Neuronal stem cell (in vitro differentiated cells): Measurements from ENCODE around the gene CD244.

Source experiments
- DNase-seq: peaks from one replicate; pipeline ENCODE4 v3.0.0-alpha.2; 2013; ENCODE audit warnings: low spot score
- H2AFZ ChIP-seq: one replicate; pipeline ENCODE4 v1.6.1; 2013; ENCODE audit warnings: mild to moderate bottlenecking, low read length, inconsistent platforms
- H2AK5ac ChIP-seq: 2 replicates; pipeline ENCODE4 v1.6.1; 2013; ENCODE audit warnings: low read depth, mild to moderate bottlenecking, inconsistent platforms, low read length, moderate library complexity, mixed read lengths
- H2BK120ac ChIP-seq: 2 replicates; pipeline ENCODE4 v1.6.1; 2013; ENCODE audit warnings: low read depth, mild to moderate bottlenecking, inconsistent platforms, low read length, moderate library complexity, mixed read lengths
- H2BK12ac ChIP-seq: one replicate; pipeline ENCODE4 v1.6.1; 2013; ENCODE audit warnings: low read length, inconsistent platforms
- H2BK15ac ChIP-seq: 2 replicates; pipeline ENCODE4 v1.6.1; 2013; ENCODE audit warnings: mild to moderate bottlenecking, low read length, inconsistent platforms, mixed read lengths
- H2BK5ac ChIP-seq: one replicate; pipeline ENCODE4 v1.6.1; 2013; ENCODE audit warnings: inconsistent platforms, mild to moderate bottlenecking, low read length, moderate library complexity
- H3K14ac ChIP-seq: one replicate; pipeline ENCODE4 v1.6.1; 2013; ENCODE audit warnings: low read length, inconsistent platforms
- H3K18ac ChIP-seq: 2 replicates; pipeline ENCODE4 v1.6.1; 2013; ENCODE audit warnings: low read length, inconsistent platforms
- H3K23ac ChIP-seq: 2 replicates; pipeline ENCODE4 v1.6.1; 2013; ENCODE audit warnings: low read depth, mild to moderate bottlenecking, mixed read lengths, low read length, inconsistent platforms; ENCODE audit not compliant: poor library complexity
- H3K27ac ChIP-seq: replicated peaks from 3 replicates; pipeline ENCODE4 v1.5.1; 2013; ENCODE audit warnings: low read length, inconsistent platforms
- H3K27me3 ChIP-seq, 3 experiments: 2 replicates each; pipeline ENCODE4 v1.6.1; 2013; ENCODE audit warnings: low read length in 3 of 3, mild to moderate bottlenecking in 2 of 3, inconsistent platforms in 1 of 3, low read depth in 1 of 3, mixed read lengths in 1 of 3, moderate library complexity in 1 of 3; ENCODE audit not compliant: control insufficient read depth in 3 of 3, insufficient read depth in 3 of 3
- H3K36me3 ChIP-seq, 2 donors: replicated peaks in 1 of 2; 2 replicates each; pipeline ENCODE4 v1.6.1; 2013; ENCODE audit warnings: low read length in 2 of 2; ENCODE audit not compliant: control insufficient read depth in 2 of 2, insufficient read depth in 2 of 2
- H3K4ac ChIP-seq: 2 replicates; pipeline ENCODE4 v1.6.1; 2013; ENCODE audit warnings: inconsistent platforms, mild to moderate bottlenecking, low read length, moderate library complexity
- H3K4me1 ChIP-seq, 2 donors: 1 replicate in 1 of 2; 2 replicates in 1 of 2; pipeline ENCODE4 v1.6.1; 2013; ENCODE audit warnings: low read length in 2 of 2, low read depth in 1 of 2; ENCODE audit not compliant: control insufficient read depth in 2 of 2, insufficient read depth in 1 of 2
- H3K4me2 ChIP-seq: one replicate; pipeline ENCODE4 v1.6.1; 2013; ENCODE audit warnings: mild to moderate bottlenecking, low read length, inconsistent platforms; ENCODE audit not compliant: insufficient read depth, poor library complexity, severe bottlenecking
- H3K4me3 ChIP-seq, 2 donors: 2 replicates each; pipeline ENCODE4 v1.5.1; 2013; ENCODE audit warnings: low read length in 2 of 2, mild to moderate bottlenecking in 2 of 2, inconsistent platforms in 1 of 2, moderate library complexity in 1 of 2
- H3K79me1 ChIP-seq: one replicate; pipeline ENCODE4 v1.6.1; 2013; ENCODE audit warnings: low read depth, mild to moderate bottlenecking, inconsistent platforms, low read length, moderate library complexity
- H3K9ac ChIP-seq: one replicate; pipeline ENCODE4 v1.6.1; 2013; ENCODE audit warnings: mild to moderate bottlenecking, low read depth, low read length, inconsistent platforms; ENCODE audit not compliant: poor library complexity
- H3K9me3 ChIP-seq, 2 donors: replicated peaks in 1 of 2; 2 replicates each; pipeline versions ENCODE3 to v1.6.1; 2013; ENCODE audit warnings: low read length in 2 of 2, mild to moderate bottlenecking in 2 of 2, inconsistent platforms in 1 of 2, low read depth in 1 of 2, mixed read lengths in 1 of 2, moderate library complexity in 1 of 2; ENCODE audit not compliant: control insufficient read depth in 2 of 2, insufficient read depth in 1 of 2
- H4K8ac ChIP-seq: one replicate; pipeline ENCODE4 v1.6.1; 2013; ENCODE audit warnings: low read depth, mild to moderate bottlenecking, inconsistent platforms, low read length, moderate library complexity
- H4K91ac ChIP-seq: one replicate; pipeline ENCODE4 v1.6.1; 2013; ENCODE audit warnings: low read length, low read depth, mild to moderate bottlenecking, inconsistent platforms; ENCODE audit not compliant: poor library complexity
- WGBS, 2 donors: extraction: QIAGEN DNeasy Blood & Tissue Kit; methylation state at CpG; one replicate each; pipeline ENCODE4 v1.1.7; 2013; ENCODE audit warnings: missing lambda C conversion rate in 2 of 2, mixed read lengths in 1 of 2; ENCODE audit not compliant: insufficient read length in 2 of 2, insufficient replicate concordance in 1 of 2; ENCODE audit errors: extremely low coverage in 2 of 2; 5-methylcytosine and 5-hydroxymethylcytosine counted together

The CD244 gene

DNA sequence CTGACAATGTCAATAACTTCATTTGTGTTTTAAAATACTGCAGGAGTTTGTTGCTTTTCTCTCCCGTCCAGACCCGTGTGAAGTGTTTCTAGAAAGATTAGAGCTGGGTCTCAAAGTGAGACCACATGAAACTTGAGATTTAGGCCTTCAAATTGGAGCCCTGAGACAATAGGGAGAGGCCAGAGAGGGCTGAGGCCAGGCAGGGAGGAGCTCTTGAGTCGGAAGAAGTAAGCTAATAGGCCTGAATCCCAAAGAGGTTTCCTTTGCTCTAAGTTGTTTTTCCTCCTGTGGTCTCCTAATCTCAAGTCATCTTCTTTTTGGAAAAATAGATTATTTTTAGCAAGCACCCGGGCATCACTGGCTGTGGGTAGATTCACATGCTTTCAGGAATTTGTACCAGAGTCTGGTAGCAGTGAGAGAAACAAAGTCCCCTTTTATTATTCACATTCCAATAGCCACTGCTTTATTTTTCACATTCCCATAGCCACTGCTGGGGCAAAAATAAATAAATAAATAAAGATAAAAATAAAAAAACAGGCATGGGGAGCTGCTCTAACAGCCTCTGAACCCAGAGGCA, 25.6 kb downstream of the CD244 start:
- Histone ChIP-seq H3K27ac (peak overlapping the region; percentile 70), H4K91ac (no peak overlapping the region), H3K4me2 (no peak overlapping the region), H3K36me3 (no peaks in the 10 kb centered on the region), H3K9ac (no peak overlapping the region), H2BK5ac (no peak overlapping the region), H3K9me3 (no peaks in the 10 kb centered on the region), H2AK5ac (peak overlapping the region; percentile 9), H2BK120ac (no peak overlapping the region), H3K27me3 (peaks cover 0 to 8% (median 0%) of the 10 kb centered on the region in 3 experiments), H4K8ac (no peak overlapping the region), H2BK15ac (no peak overlapping the region), H3K23ac (no peak overlapping the region), H2BK12ac (no peak overlapping the region), H3K79me1 (peaks cover 3% of the 10 kb centered on the region), H3K4me3 (no peak overlapping the region), H2AFZ (no peak overlapping the region), H3K4ac (no peak overlapping the region), H3K18ac (peak overlapping the region; percentile 86), H3K4me1 (peaks cover 0 to 16% of the 10 kb centered on the region in 2 donors), H3K14ac (no peak overlapping the region)
- no CpG with 5 or more reads among the region's 4 CpGs for WGBS, 2 donors
- no peak for DNase-seq

GRCh38 chr1:160836561-160836960, 26.1 kb downstream of the CD244 start:
- no CpG with 5 or more reads among the region's 3 CpGs for WGBS, 2 donors
- Histone ChIP-seq H4K91ac (no peak overlapping the region), H3K4ac (no peak overlapping the region), H3K36me3 (no peaks in the 10 kb centered on the region), H3K18ac (no peak overlapping the region), H2BK5ac (no peak overlapping the region), H3K23ac (no peak overlapping the region), H3K14ac (no peak overlapping the region), H3K9me3 (no peaks in the 10 kb centered on the region), H2AFZ (no peak overlapping the region), H3K4me1 (peaks cover 0 to 16% of the 10 kb centered on the region in 2 donors), H3K27me3 (peaks cover 0 to 5% (median 0%) of the 10 kb centered on the region in 3 experiments), H3K79me1 (peaks cover under 1% of the 10 kb centered on the region), H4K8ac (no peak overlapping the region), H3K9ac (no peak overlapping the region), H2BK120ac (no peak overlapping the region), H3K27ac (no peak overlapping the region), H3K4me2 (no peak overlapping the region), H2AK5ac (no peak overlapping the region), H3K4me3 (no peak overlapping the region), H2BK15ac (no peak overlapping the region), H2BK12ac (no peak overlapping the region)
- no peak for DNase-seq

GRCh38 chr1:160835751-160836150, 26.9 kb downstream of the CD244 start:
- H3K4me1 ChIP-seq: peaks cover 0 to 16% of the 10 kb centered on the region in 2 donors
- no peaks in the 10 kb centered on the region for H3K36me3 ChIP-seq
- no peak overlapping the region for H3K23ac ChIP-seq
- H2BK120ac ChIP-seq: no peak overlapping the region
- H2BK5ac ChIP-seq: no peak overlapping the region
- peaks cover 0 to 3% (median 0%) of the 10 kb centered on the region in 3 experiments for H3K27me3 ChIP-seq
- no peak overlapping the region for H3K18ac ChIP-seq
- no peaks in the 10 kb centered on the region for H3K9me3 ChIP-seq
- H2BK12ac ChIP-seq: no peak overlapping the region
- no peak overlapping the region for H3K9ac ChIP-seq
- H3K14ac ChIP-seq: no peak overlapping the region
- no peak overlapping the region for H2AFZ ChIP-seq
- H3K4me3 ChIP-seq: no peak overlapping the region
- no peak overlapping the region for H3K4me2 ChIP-seq
- no peak overlapping the region for H2AK5ac ChIP-seq
- DNase-seq: no peak
- H4K8ac ChIP-seq: no peak overlapping the region
- no peak overlapping the region for H4K91ac ChIP-seq
- no peak overlapping the region for H3K4ac ChIP-seq
- WGBS, 2 donors: no CpG with 5 or more reads among the region's 3 CpGs
- H3K27ac ChIP-seq: no peak overlapping the region
- no peak overlapping the region for H2BK15ac ChIP-seq
- H3K79me1 ChIP-seq: no peaks in the 10 kb centered on the region

DNA sequence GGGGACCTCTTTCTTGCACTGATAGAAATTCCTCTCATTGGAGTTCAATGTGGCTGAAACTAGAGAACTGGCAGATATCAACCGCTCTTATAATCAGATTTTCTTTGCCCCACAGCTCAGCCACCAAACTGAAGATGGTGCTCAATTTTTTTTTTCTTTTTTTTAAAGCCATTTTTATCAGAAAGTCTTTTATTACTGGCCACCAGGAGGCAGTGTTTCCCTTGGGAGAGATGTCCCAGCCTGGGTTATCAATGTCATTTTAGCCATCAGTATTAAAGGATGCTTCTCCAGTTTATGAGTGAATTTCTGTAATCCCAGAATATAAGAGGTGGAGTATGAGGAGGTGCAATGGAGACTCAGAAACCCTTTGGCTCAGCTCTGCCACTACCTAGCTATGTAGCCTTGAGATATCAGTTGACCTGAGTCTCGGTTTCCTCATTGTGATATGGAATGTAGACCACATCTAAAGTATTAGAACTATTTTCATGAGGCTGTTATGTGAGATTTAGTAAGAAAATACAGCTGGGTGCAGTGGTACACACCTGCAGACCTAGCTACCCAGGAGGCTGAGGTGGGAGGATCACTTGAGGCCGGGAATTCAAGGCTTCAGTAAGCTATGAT, 27.6 kb downstream of the CD244 start:
- WGBS, 2 donors: no CpG with 5 or more reads among the region's 3 CpGs
- Histone ChIP-seq H3K9me3 (no peaks in the 10 kb centered on the region), H3K27ac (no peak overlapping the region), H2AFZ (no peak overlapping the region), H3K23ac (no peak overlapping the region), H2BK5ac (no peak overlapping the region), H3K27me3 (peaks cover 0 to 3% (median 0%) of the 10 kb centered on the region in 3 experiments), H2AK5ac (no peak overlapping the region), H3K4me2 (no peak overlapping the region), H3K4me1 (peaks cover 0 to 16% of the 10 kb centered on the region in 2 donors), H3K9ac (no peak overlapping the region), H2BK12ac (no peak overlapping the region), H3K4ac (no peak overlapping the region), H3K79me1 (no peaks in the 10 kb centered on the region), H3K14ac (no peak overlapping the region), H4K8ac (no peak overlapping the region), H4K91ac (no peak overlapping the region), H2BK15ac (no peak overlapping the region), H3K36me3 (no peaks in the 10 kb centered on the region), H3K18ac (no peak overlapping the region), H3K4me3 (no peak overlapping the region), H2BK120ac (no peak overlapping the region)
- no peak for DNase-seq
